Pancreas (tissue), 10 donors: ENCODE data around the gene MANEA. TPM values are rescaled to one million over a fixed set of nuclear protein-coding genes. Genes with fewer than 3 reads are reported as not detected.

ENCODE experiments used
- ATAC-seq, 4 donors: fragments of 200-7000 bp; cut with Tn5 transposase; one replicate each; pipeline versions ENCODE4 v1.8.0 to v1.9.1; 2020; ENCODE audit warnings: mild to moderate bottlenecking in 4 of 4, moderate library complexity in 4 of 4
- DNase-seq, 6 donors: peaks; one replicate each; pipeline ENCODE4 v3.0.0-alpha.2; 2020
- FAIRE-seq: peaks from 2 replicates; lab custom pipeline; 2012; peaks lifted over from hg19 to GRCh38; lab: Jason Lieb, UNC
- H3K27ac ChIP-seq, 4 donors: fragments of 200-600 bp; sonication (generic); 1 replicate in 3 of 4; 2 replicates in 1 of 4; pipeline versions ENCODE4 v1.5.0 to v1.8.0; 2020
- H3K27me3 ChIP-seq, 4 donors: fragments of 200-600 bp; one replicate each; pipeline ENCODE4 v1.8.0; 2021
- H3K36me3 ChIP-seq, 3 donors: fragments of 200-600 bp; sonication (generic) in 1 of 3; one replicate each; pipeline versions ENCODE4 v1.5.0 to v1.8.0; 2020 to 2021
- H3K4me1 ChIP-seq, 3 donors: fragments of 200-600 bp; one replicate each; pipeline ENCODE4 v1.8.0; 2021
- H3K4me3 ChIP-seq, 4 donors: fragments of 200-600 bp; sonication (generic) in 2 of 4; one replicate each; pipeline versions ENCODE4 v1.5.0 to v1.8.0; 2020 to 2021
- H3K9me3 ChIP-seq, 4 donors: fragments of 200-600 bp; one replicate each; pipeline ENCODE4 v1.8.0; 2021
- WGBS, 2 donors: extraction: QIAGEN DNeasy Blood & Tissue Kit; methylation state at CpG; one replicate each; pipeline ENCODE4 v1.1.7; 2013; 5-methylcytosine and 5-hydroxymethylcytosine counted together
- intact Hi-C, 3 donors: fragments of 100-400 bp; cut with DNase I; formaldehyde crosslinking; loops; one replicate each; pipeline versions ENCODE4 v1.11.1 to v1.14.2; 2022
- polyA plus RNA-seq, 2 donors: library from polyadenylated mRNA; stranded (reverse); fragments of 200-250 nt; gene quantifications; one replicate each; pipeline ENCODE4 v1.2.3, GENCODE V29; 2013
- total RNA-seq, 6 donors: library from RNA; stranded (reverse); fragmentation: NEBNext Ultra II Directional in 4 of 6; extraction: Animal tissue kit (Norgen Biotek cat#: 25700) in 4 of 6; gene quantifications; one replicate each; pipeline versions ENCODE4 v1.2.1 to v1.2.4, GENCODE V29; 2021 to 2023
- TF ChIP-seq, protein P1 (sequence below), 4 donors: fragments of 200-600 bp; sonication (generic) in 3 of 4; IDR thresholded peaks; one replicate each; pipeline versions ENCODE4 v1.5.0 to v1.8.0; 2021; ENCODE audit warnings: antibody characterized with exemption in 4 of 4
- donor health status: healthy with polysubstance abuse.
- donor health status: DM: no; HTN: no; CAD: no; lungs with moderate emphysema.
- donor health status: DM: no; HTN: no; CAD: no.
- donor health status: control.
- donor health status: control.
- donor health status: Bipolar disorder and iron deficiency.
- donor health status: DM: yes; HTN: yes; CAD: no.
- donor health status: DM: no; HTN: no; CAD: no.
- donor health status: DM: no; HTN: no; CAD: no.
- donor health status: DM: yes; HTN: yes; CAD: no.

The MANEA gene
- total and polyA plus RNA-seq, 8 donors: 0.95 to 7.5 (median 4.2) TPM

DNA sequence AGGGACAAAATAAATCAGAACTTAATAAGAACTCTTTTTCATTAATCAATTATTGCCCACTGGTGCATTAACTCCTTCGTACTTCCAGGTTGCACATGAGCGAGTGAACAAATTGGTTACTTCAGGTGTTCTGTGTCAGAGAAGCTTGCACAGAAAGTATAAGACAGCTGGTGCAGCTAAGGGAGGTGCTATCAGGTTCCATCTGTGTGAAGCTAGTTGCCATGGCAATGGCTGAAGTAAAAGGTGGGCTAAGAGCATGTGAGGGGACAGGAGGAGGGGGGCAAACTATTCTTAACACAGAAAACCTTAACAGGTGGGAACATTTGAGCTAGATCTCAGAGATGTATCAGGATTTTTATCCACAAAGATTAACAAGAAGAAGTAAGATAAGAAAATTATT, 81.6 kb downstream of the MANEA start:
- DNase-seq (no peak), FAIRE-seq (no peak), ATAC-seq (no peak)
- H3K27me3 ChIP-seq: no peaks in the 10 kb centered on the region
- no peaks in the 10 kb centered on the region for H3K36me3 ChIP-seq
- no peak overlapping the region for H3K27ac ChIP-seq
- WGBS, 2 donors: 82 to 87% methylated on average over 2 of the region's 2 CpGs
- no peaks in the 10 kb centered on the region for H3K4me1 ChIP-seq
- no peaks in the 10 kb centered on the region for H3K9me3 ChIP-seq
- TF ChIP-seq, protein P1, sequence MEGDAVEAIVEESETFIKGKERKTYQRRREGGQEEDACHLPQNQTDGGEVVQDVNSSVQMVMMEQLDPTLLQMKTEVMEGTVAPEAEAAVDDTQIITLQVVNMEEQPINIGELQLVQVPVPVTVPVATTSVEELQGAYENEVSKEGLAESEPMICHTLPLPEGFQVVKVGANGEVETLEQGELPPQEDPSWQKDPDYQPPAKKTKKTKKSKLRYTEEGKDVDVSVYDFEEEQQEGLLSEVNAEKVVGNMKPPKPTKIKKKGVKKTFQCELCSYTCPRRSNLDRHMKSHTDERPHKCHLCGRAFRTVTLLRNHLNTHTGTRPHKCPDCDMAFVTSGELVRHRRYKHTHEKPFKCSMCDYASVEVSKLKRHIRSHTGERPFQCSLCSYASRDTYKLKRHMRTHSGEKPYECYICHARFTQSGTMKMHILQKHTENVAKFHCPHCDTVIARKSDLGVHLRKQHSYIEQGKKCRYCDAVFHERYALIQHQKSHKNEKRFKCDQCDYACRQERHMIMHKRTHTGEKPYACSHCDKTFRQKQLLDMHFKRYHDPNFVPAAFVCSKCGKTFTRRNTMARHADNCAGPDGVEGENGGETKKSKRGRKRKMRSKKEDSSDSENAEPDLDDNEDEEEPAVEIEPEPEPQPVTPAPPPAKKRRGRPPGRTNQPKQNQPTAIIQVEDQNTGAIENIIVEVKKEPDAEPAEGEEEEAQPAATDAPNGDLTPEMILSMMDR (IDR thresholded peaks at IDR 0.05): no peak
- H3K4me3 ChIP-seq: no peak overlapping the region
- intact Hi-C loops: no loop called here
